OCI-LY3 (cell line): ENCODE measurements around the gene ENOPH1.

Experiments
- H2AFZ ChIP-seq: fragments of 200-600, 300-600 bp; shearing (Covaris generic); 2 replicates; pipeline ENCODE4 v1.6.0; 2014; ENCODE audit warnings: antibody characterized with exemption, low read depth, low read length
- H3K27ac ChIP-seq: fragments of 200-600, 300-600 bp; sonication (generic); 2 replicates; pipeline ENCODE4 v1.5.1; 2014; ENCODE audit warnings: mild to moderate bottlenecking, low read length, moderate library complexity, mixed read lengths
- H3K27me3 ChIP-seq: fragments of 200-600, 300-600 bp; sonication (generic); 2 replicates; pipeline ENCODE4 v1.6.1; 2014; ENCODE audit warnings: low read depth, low read length, mixed read lengths
- H3K36me3 ChIP-seq: fragments of 200-600, 300-600 bp; sonication (generic); replicated peaks from 2 replicates; pipeline ENCODE3; 2014; ENCODE audit warnings: low read depth, low read length, mixed read lengths
- H3K4me1 ChIP-seq: fragments of 300-600, 200-600 bp; sonication (generic); 2 replicates; pipeline ENCODE4 v1.6.1; 2014; ENCODE audit warnings: low read length, mixed read lengths
- H3K4me2 ChIP-seq: fragments of 200-600, 300-600 bp; sonication (generic); 2 replicates; pipeline ENCODE4 v1.6.1; 2014; ENCODE audit warnings: low read length, mixed read lengths
- H3K4me3 ChIP-seq: fragments of 300-600, 200-600 bp; sonication (generic); 2 replicates; pipeline ENCODE4 v1.5.1; 2014; ENCODE audit warnings: antibody characterized with exemption, mild to moderate bottlenecking, low read length, moderate library complexity
- H3K79me2 ChIP-seq: fragments of 300-600, 200-600 bp; shearing (Covaris generic); 2 replicates; pipeline ENCODE4 v1.6.1; 2014; ENCODE audit warnings: mild to moderate bottlenecking, low read length, mixed read lengths
- H3K9ac ChIP-seq: fragments of 300-600, 200-600 bp; shearing (Covaris generic); 2 replicates; pipeline ENCODE4 v1.6.0; 2014; ENCODE audit warnings: mild to moderate bottlenecking, low read length, moderate library complexity
- H3K9me3 ChIP-seq: fragments of 200-600, 300-600 bp; shearing (Covaris generic); 2 replicates; pipeline ENCODE4 v1.6.1; 2014; ENCODE audit warnings: low read length, mixed read lengths; ENCODE audit not compliant: insufficient read depth
- H4K20me1 ChIP-seq: fragments of 200-600, 300-600 bp; sonication (generic); 2 replicates; pipeline ENCODE4 v1.6.1; 2016; ENCODE audit warnings: low read length, mixed read lengths; ENCODE audit not compliant: insufficient read depth
- EZH2phosphoT487 ChIP-seq: fragments of 200-600 bp; shearing (Covaris generic); IDR thresholded peaks from 2 replicates; pipeline ENCODE4 v1.6.1; 2018; ENCODE audit warnings: antibody characterized with exemption, mixed run types, low read depth
- TF ChIP-seq, protein P1 (sequence below): fragments of 200-600, 300-600 bp; sonication (generic); IDR thresholded peaks from 2 replicates; pipeline ENCODE4 v1.5.1; 2014; ENCODE audit warnings: antibody characterized with exemption, low read length, low read depth

ENOPH1 gene

DNA sequence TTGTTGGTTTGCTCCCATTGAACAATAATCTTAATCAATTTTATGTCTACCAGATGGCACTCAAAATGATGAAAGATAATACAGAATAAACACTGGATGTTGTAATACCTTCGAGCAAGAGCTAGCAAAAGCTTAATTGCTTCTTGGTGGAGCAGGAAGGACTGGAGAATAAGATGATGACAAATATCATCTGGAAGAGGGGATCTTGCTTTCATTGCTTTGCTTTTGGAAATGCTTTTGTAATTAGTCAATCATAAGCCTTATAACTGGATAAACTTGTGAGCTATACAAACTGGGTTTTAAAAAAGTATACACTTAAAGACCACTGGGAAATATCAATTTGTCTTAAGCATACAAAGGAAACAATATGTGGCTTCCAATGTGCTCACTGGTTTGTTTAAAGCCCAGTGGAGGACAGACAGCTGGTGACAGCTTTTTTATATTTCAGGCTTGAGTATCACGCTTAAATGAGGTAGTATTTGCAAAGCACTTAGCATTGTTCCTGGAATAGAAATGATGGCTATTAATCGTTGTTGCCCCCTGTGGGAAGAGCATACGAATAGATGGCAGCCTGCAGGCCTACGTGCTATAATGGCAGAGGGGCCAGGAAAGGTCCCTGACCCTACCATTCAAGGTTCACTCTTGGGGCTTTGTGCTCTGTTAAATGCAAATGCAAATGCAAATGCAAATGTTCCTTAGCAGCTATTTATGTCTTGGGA, 70.2 kb downstream of the ENOPH1 start:
- no peaks in the 10 kb centered on the region for H3K4me1 ChIP-seq
- no peaks in the 10 kb centered on the region for H3K36me3 ChIP-seq
- H3K79me2 ChIP-seq, result no peaks in the 10 kb centered on the region
- no peaks in the 10 kb centered on the region for H4K20me1 ChIP-seq
- H3K27ac ChIP-seq, result no peak overlapping the region
- no peak overlapping the region for H2AFZ ChIP-seq
- H3K4me3 ChIP-seq, result no peak overlapping the region
- no peak overlapping the region for H3K9ac ChIP-seq
- H3K9me3 ChIP-seq, result no peaks in the 10 kb centered on the region
- no peaks in the 10 kb centered on the region for H3K27me3 ChIP-seq
- H3K4me2 ChIP-seq, result no peak overlapping the region
- TF ChIP-seq, protein P1, sequence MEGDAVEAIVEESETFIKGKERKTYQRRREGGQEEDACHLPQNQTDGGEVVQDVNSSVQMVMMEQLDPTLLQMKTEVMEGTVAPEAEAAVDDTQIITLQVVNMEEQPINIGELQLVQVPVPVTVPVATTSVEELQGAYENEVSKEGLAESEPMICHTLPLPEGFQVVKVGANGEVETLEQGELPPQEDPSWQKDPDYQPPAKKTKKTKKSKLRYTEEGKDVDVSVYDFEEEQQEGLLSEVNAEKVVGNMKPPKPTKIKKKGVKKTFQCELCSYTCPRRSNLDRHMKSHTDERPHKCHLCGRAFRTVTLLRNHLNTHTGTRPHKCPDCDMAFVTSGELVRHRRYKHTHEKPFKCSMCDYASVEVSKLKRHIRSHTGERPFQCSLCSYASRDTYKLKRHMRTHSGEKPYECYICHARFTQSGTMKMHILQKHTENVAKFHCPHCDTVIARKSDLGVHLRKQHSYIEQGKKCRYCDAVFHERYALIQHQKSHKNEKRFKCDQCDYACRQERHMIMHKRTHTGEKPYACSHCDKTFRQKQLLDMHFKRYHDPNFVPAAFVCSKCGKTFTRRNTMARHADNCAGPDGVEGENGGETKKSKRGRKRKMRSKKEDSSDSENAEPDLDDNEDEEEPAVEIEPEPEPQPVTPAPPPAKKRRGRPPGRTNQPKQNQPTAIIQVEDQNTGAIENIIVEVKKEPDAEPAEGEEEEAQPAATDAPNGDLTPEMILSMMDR, result no peak
- no peak for TF ChIP-seq EZH2phosphoT487

- H3K36me3 ChIP-seq, result no peaks in the 10 kb centered on the region
- H3K4me1 ChIP-seq, result no peaks in the 10 kb centered on the region
- H3K9me3 ChIP-seq, result no peaks in the 10 kb centered on the region
- H3K4me2 ChIP-seq, result no peak overlapping the region
- H3K4me3 ChIP-seq, result no peak overlapping the region
- H3K79me2 ChIP-seq, result no peaks in the 10 kb centered on the region
- H3K27ac ChIP-seq, result no peak overlapping the region
- H3K9ac ChIP-seq, result no peak overlapping the region
- no peaks in the 10 kb centered on the region for H3K27me3 ChIP-seq
- H2AFZ ChIP-seq, result no peak overlapping the region
- H4K20me1 ChIP-seq, result no peaks in the 10 kb centered on the region
- TF ChIP-seq EZH2phosphoT487, result no peak
- TF ChIP-seq, protein P1, result no peak
Measured at GRCh38 chr4:82501154-82501442, 70.7 kb downstream of the ENOPH1 start.

- H3K4me3 ChIP-seq, result no peak overlapping the region
- no peaks in the 10 kb centered on the region for H3K79me2 ChIP-seq
- no peak overlapping the region for H3K4me2 ChIP-seq
- H3K9me3 ChIP-seq, result no peaks in the 10 kb centered on the region
- H3K27ac ChIP-seq, result no peak overlapping the region
- H4K20me1 ChIP-seq, result no peaks in the 10 kb centered on the region
- H3K27me3 ChIP-seq, result no peaks in the 10 kb centered on the region
- H3K36me3 ChIP-seq, result no peaks in the 10 kb centered on the region
- no peak overlapping the region for H2AFZ ChIP-seq
- no peak for TF ChIP-seq EZH2phosphoT487
- TF ChIP-seq, protein P1, result no peak
- no peaks in the 10 kb centered on the region for H3K4me1 ChIP-seq
- H3K9ac ChIP-seq, result no peak overlapping the region
Measured at GRCh38 chr4:82508011-82508410, 77.6 kb downstream of the ENOPH1 start.

GRCh38 chr4:82508806-82509428, 78.5 kb downstream of the ENOPH1 start:
- Histone ChIP-seq H3K27ac (no peak overlapping the region), H3K9ac (no peak overlapping the region), H3K79me2 (no peaks in the 10 kb centered on the region), H3K4me2 (no peak overlapping the region), H3K36me3 (no peaks in the 10 kb centered on the region), H3K4me3 (no peak overlapping the region), H4K20me1 (no peaks in the 10 kb centered on the region), H3K9me3 (no peaks in the 10 kb centered on the region), H3K27me3 (no peaks in the 10 kb centered on the region), H2AFZ (no peak overlapping the region), H3K4me1 (no peaks in the 10 kb centered on the region)
- TF ChIP-seq, protein P1, result no peak
- TF ChIP-seq EZH2phosphoT487, result no peak
